ENCODE results near the gene MED25.

Gene MED25

GRCh38 chr19:49840736-49841249 is 22.7 kb downstream of the MED25 start:
- in situ Hi-C loops (cut with HindIII; ENCODE audit: low sequenced_read_pairs) = no loop called here

GRCh38 chr19:49843265-49843664 is 25.2 kb downstream of the MED25 start:
- in situ Hi-C loops (cut with HindIII; ENCODE audit: low sequenced_read_pairs) = no loop called here

GRCh38 chr19:49844138-49845095 is 26.3 kb downstream of the MED25 start:
- in situ Hi-C loops (cut with HindIII; ENCODE audit: low sequenced_read_pairs) = no loop called here

GRCh38 chr19:49845414-49845813 is 27.3 kb downstream of the MED25 start:
- in situ Hi-C loops (cut with HindIII; ENCODE audit: low sequenced_read_pairs) = no loop called here

- in situ Hi-C loops (cut with HindIII; ENCODE audit: low sequenced_read_pairs) = no loop called here
Observed at GRCh38 chr19:49846408-49846807, 28.3 kb downstream of the MED25 start.

GRCh38 chr19:49847731-49848696 is 29.9 kb downstream of the MED25 start:
- in situ Hi-C loops (cut with HindIII; ENCODE audit: low sequenced_read_pairs) = no loop called here

GRCh38 chr19:49848938-49849337 is 30.8 kb downstream of the MED25 start:
- in situ Hi-C loops (cut with HindIII; ENCODE audit: low sequenced_read_pairs) = no loop called here

GRCh38 chr19:49849433-49850220 is 31.5 kb downstream of the MED25 start:
- in situ Hi-C loops (cut with HindIII; ENCODE audit: low sequenced_read_pairs) = no loop called here

GRCh38 chr19:49850221-49850486 is 32.1 kb downstream of the MED25 start:
- in situ Hi-C loops (cut with HindIII; ENCODE audit: low sequenced_read_pairs) = no loop called here

- in situ Hi-C loops (cut with HindIII; ENCODE audit: low sequenced_read_pairs) = no loop called here
Observed at GRCh38 chr19:49850487-49851342, 32.6 kb downstream of the MED25 start, which contains the start of gene PTOV1. TSS of gene PTOV1 (plus strand) at chr19:49851159.

GRCh38 chr19:49851456-49852259 is 33.6 kb downstream of the MED25 start:
- in situ Hi-C loops (cut with HindIII; ENCODE audit: low sequenced_read_pairs) = no loop called here

GRCh38 chr19:49852631-49853126 is 34.6 kb downstream of the MED25 start:
- in situ Hi-C loops (cut with HindIII; ENCODE audit: low sequenced_read_pairs) = no loop called here

- in situ Hi-C loops (cut with HindIII; ENCODE audit: low sequenced_read_pairs) = no loop called here
Observed at GRCh38 chr19:49853852-49854377, 35.8 kb downstream of the MED25 start.

- in situ Hi-C loops (cut with HindIII; ENCODE audit: low sequenced_read_pairs) = no loop called here
Observed at GRCh38 chr19:49854378-49855263, 36.5 kb downstream of the MED25 start.

GRCh38 chr19:49855277-49855675 is 37.2 kb downstream of the MED25 start:
- in situ Hi-C loops (cut with HindIII; ENCODE audit: low sequenced_read_pairs) = no loop called here

- in situ Hi-C loops (cut with HindIII; ENCODE audit: low sequenced_read_pairs) = no loop called here
Observed at GRCh38 chr19:49855676-49856573, 37.8 kb downstream of the MED25 start.
